Calu3 (cell line): ENCODE measurements around the gene STK38L. TPM values are rescaled to one million over a fixed set of nuclear protein-coding genes. Genes with fewer than 3 reads are reported as not detected.

Source experiments
- BruUV-seq: library from RNA; stranded (reverse); fragments of 400-500 nt; replicated peaks from 2 replicates; lab custom pipeline; 2021; lab: Mats Ljungman, UMichigan
- CTCF ChIA-PET: fragments of 300-600 bp; sonication (Branson Sonifier 250); formaldehyde crosslinking; loops from one replicate; lab custom pipeline; 2022; ENCODE audit warnings: antibody characterized with exemption; lab: Charles Lee
- DNase-seq: peaks from one replicate; pipeline ENCODE4 v3.0.0; 2022
- H3K27ac Mint-ChIP-seq: one replicate; pipeline ENCODE4 v1.8.0; 2022; ENCODE audit warnings: mixed read lengths; ENCODE audit not compliant: unreplicated experiment
- H3K27me3 Mint-ChIP-seq: one replicate; pipeline ENCODE4 v1.8.0; 2022; ENCODE audit warnings: mixed read lengths; ENCODE audit not compliant: unreplicated experiment
- H3K36me3 Mint-ChIP-seq: one replicate; pipeline ENCODE4 v1.8.0; 2022; ENCODE audit warnings: mild to moderate bottlenecking, moderate library complexity, mixed read lengths; ENCODE audit not compliant: insufficient read depth, unreplicated experiment
- H3K4me1 Mint-ChIP-seq: one replicate; pipeline ENCODE4 v1.8.0; 2022; ENCODE audit warnings: mild to moderate bottlenecking, low read depth, mixed read lengths; ENCODE audit not compliant: unreplicated experiment
- H3K4me3 Mint-ChIP-seq: one replicate; pipeline ENCODE4 v1.8.0; 2022; ENCODE audit warnings: mild to moderate bottlenecking, low read depth, moderate library complexity, mixed read lengths; ENCODE audit not compliant: unreplicated experiment
- H3K9me3 Mint-ChIP-seq: one replicate; pipeline ENCODE4 v1.8.0; 2022; ENCODE audit warnings: low read depth, mixed read lengths; ENCODE audit not compliant: unreplicated experiment
- intact Hi-C: fragments of 100-400 bp; cut with micrococcal nuclease; formaldehyde crosslinking; loops from one replicate; pipeline ENCODE4 v1.10.0; 2022; ENCODE audit not compliant: unreplicated experiment
- total RNA-seq: library from RNA; stranded (reverse); gene quantifications from 2 replicates; pipeline ENCODE4 v1.2.3, GENCODE V29; 2022
- TF ChIP-seq, protein P1 (sequence below): fragments of 200-600 bp; IDR thresholded peaks from one replicate; pipeline ENCODE4 v1.8.0; 2022; ENCODE audit warnings: antibody characterized with exemption; ENCODE audit not compliant: unreplicated experiment

STK38L gene
- total RNA-seq, 1 experiment from 2014 or later = 24.6 TPM

- no peak overlapping the region for H3K27ac Mint-ChIP-seq
- BruUV-seq = no TSS peak
- peaks cover 3% of the 10 kb centered on the region for H3K9me3 Mint-ChIP-seq
- H3K27me3 Mint-ChIP-seq = no peaks in the 10 kb centered on the region
- H3K4me1 Mint-ChIP-seq = peaks cover 9% of the 10 kb centered on the region
- H3K4me3 Mint-ChIP-seq = no peak overlapping the region
- DNase-seq = no peak
- TF ChIP-seq, protein P1, sequence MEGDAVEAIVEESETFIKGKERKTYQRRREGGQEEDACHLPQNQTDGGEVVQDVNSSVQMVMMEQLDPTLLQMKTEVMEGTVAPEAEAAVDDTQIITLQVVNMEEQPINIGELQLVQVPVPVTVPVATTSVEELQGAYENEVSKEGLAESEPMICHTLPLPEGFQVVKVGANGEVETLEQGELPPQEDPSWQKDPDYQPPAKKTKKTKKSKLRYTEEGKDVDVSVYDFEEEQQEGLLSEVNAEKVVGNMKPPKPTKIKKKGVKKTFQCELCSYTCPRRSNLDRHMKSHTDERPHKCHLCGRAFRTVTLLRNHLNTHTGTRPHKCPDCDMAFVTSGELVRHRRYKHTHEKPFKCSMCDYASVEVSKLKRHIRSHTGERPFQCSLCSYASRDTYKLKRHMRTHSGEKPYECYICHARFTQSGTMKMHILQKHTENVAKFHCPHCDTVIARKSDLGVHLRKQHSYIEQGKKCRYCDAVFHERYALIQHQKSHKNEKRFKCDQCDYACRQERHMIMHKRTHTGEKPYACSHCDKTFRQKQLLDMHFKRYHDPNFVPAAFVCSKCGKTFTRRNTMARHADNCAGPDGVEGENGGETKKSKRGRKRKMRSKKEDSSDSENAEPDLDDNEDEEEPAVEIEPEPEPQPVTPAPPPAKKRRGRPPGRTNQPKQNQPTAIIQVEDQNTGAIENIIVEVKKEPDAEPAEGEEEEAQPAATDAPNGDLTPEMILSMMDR = no peak
- intact Hi-C loops = no loop called here
- CTCF ChIA-PET = no interaction called here
- H3K36me3 Mint-ChIP-seq = no peaks in the 10 kb centered on the region
These were observed 9.3 kb downstream of the STK38L start for GRCh38 chr12:27253347-27253746.

- Mint-ChIP-seq H3K4me3 (no peak overlapping the region), H3K4me1 (peaks cover 9% of the 10 kb centered on the region), H3K9me3 (peaks cover 3% of the 10 kb centered on the region), H3K27me3 (no peaks in the 10 kb centered on the region), H3K27ac (no peak overlapping the region), H3K36me3 (no peaks in the 10 kb centered on the region)
- intact Hi-C loops = no loop called here
- CTCF ChIA-PET = no interaction called here
- no peak for DNase-seq
- TF ChIP-seq, protein P1 = no peak
- BruUV-seq = no TSS peak
These were observed 11.7 kb downstream of the STK38L start for GRCh38 chr12:27255806-27256205.

GRCh38 chr12:27257104-27257843, 13.2 kb downstream of the STK38L start:
- TF ChIP-seq, protein P1 = no peak
- CTCF ChIA-PET = interaction anchor here (1.4 kb wide), 1 partner anchor 49 kb away, joined by 3 read pairs; no protein-coding TSS in a partner anchor
- Mint-ChIP-seq H3K27me3 (no peaks in the 10 kb centered on the region), H3K9me3 (peaks cover 3% of the 10 kb centered on the region), H3K4me1 (peaks cover 9% of the 10 kb centered on the region), H3K27ac (no peak overlapping the region), H3K4me3 (no peak overlapping the region), H3K36me3 (no peaks in the 10 kb centered on the region)
- intact Hi-C loops = no loop called here
- no TSS peak for BruUV-seq
- DNase-seq = no peak

DNA sequence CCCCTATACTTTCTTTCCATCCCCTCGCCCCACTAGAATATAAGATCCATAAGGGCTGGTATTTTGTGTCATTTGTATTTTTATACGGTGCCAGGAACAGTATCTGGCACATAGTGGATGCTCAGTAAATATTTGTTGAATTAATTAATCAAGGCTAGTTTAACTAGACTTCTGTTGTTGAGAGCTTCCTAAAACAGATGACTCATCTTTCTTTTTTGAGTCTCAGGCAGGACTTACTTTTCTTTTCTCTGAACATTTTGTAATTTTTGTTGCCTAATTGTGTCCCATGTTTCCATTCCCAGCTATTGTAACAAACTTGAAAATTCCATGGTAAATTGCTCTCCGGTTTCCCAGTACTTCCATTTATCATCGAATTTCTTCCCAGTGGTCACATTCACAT, 16.7 kb downstream of the STK38L start:
- H3K27me3 Mint-ChIP-seq = no peaks in the 10 kb centered on the region
- TF ChIP-seq, protein P1 = no peak
- H3K27ac Mint-ChIP-seq = no peak overlapping the region
- H3K4me3 Mint-ChIP-seq = no peak overlapping the region
- DNase-seq = no peak
- no TSS peak for BruUV-seq
- peaks cover 3% of the 10 kb centered on the region for H3K9me3 Mint-ChIP-seq
- intact Hi-C loops = no loop called here
- CTCF ChIA-PET = interaction anchor here (0.6 to 0.7 kb wide), 2 partner anchors 15 to 111 kb away, joined by 3 read pairs; no protein-coding TSS in a partner anchor
- no peaks in the 10 kb centered on the region for H3K36me3 Mint-ChIP-seq
- H3K4me1 Mint-ChIP-seq = no peaks in the 10 kb centered on the region
